Measurements from ENCODE around the gene SHROOM4.

- TF ChIP-seq CTCF (IDR thresholded peaks at IDR 0.05; ENCODE audit: low read length) (no peak), EZH2phosphoT487 (IDR thresholded peaks at IDR 0.05; ENCODE audit: low read length) (no peak)
These were observed 87.7 kb downstream of the SHROOM4 start for GRCh38 chrX:50726296-50726695.

Data from MM.1S (cell line).